Fibroblast of skin of left quadriceps (primary cell): Measurements from ENCODE around the gene CYTH1.

Source experiments
- DNase-seq, 2 experiments: peaks; one replicate each; pipeline ENCODE4 v3.0.0-alpha.2; 2013; ENCODE audit warnings: low read depth in 2 of 2

The CYTH1 gene

GRCh38 chr17:78716292-78716691, 65.8 kb downstream of the CYTH1 start:
- no peak for DNase-seq

- no peak for DNase-seq
These were observed 66.2 kb downstream of the CYTH1 start for GRCh38 chr17:78715876-78716275.

GRCh38 chr17:78715000-78715771, 66.9 kb downstream of the CYTH1 start:
- no peak for DNase-seq

- no peak for DNase-seq
These were observed 67.5 kb downstream of the CYTH1 start for GRCh38 chr17:78714534-78714933.

- no peak for DNase-seq
These were observed 70.0 kb downstream of the CYTH1 start for GRCh38 chr17:78712043-78712442.

- DNase-seq: no peak
These were observed 71.5 kb downstream of the CYTH1 start for GRCh38 chr17:78710607-78711006.

- no peak for DNase-seq
These were observed 72.3 kb downstream of the CYTH1 start for GRCh38 chr17:78709751-78710181.

GRCh38 chr17:78709119-78709681, 72.9 kb downstream of the CYTH1 start:
- DNase-seq: no peak

- peak; percentile 40 to 51 for DNase-seq
These were observed 73.5 kb downstream of the CYTH1 start for GRCh38 chr17:78708510-78708973.

GRCh38 chr17:78707923-78708322, 74.2 kb downstream of the CYTH1 start:
- DNase-seq: no peak

GRCh38 chr17:78707016-78707415, 75.1 kb downstream of the CYTH1 start:
- no peak for DNase-seq

GRCh38 chr17:78706271-78706915, 75.7 kb downstream of the CYTH1 start:
- no peak for DNase-seq

- DNase-seq: no peak
These were observed 77.0 kb downstream of the CYTH1 start for GRCh38 chr17:78705071-78705470.

- DNase-seq: no peak
These were observed 77.5 kb downstream of the CYTH1 start for GRCh38 chr17:78704594-78704993.

- DNase-seq: no peak
These were observed 84.3 kb downstream of the CYTH1 start for GRCh38 chr17:78697554-78698343.

- DNase-seq: no peak
These were observed 85.0 kb downstream of the CYTH1 start for GRCh38 chr17:78697122-78697521.

- no peak for DNase-seq
These were observed 85.8 kb downstream of the CYTH1 start for GRCh38 chr17:78696016-78696982.

GRCh38 chr17:78694805-78695531, 87.1 kb downstream of the CYTH1 start:
- DNase-seq: no peak

- no peak for DNase-seq
These were observed 88.6 kb downstream of the CYTH1 start for GRCh38 chr17:78693346-78694083.
